SH-SY5Y (cell line): Measurements from ENCODE around the gene B4GALT6.

Experiments used
- GATA2 ChIP-seq: IDR thresholded peaks from 2 replicates; pipeline ENCODE4 v1.6.1; 2011; ENCODE audit warnings: mild to moderate bottlenecking, low read depth, low read length
- GATA3 ChIP-seq: IDR thresholded peaks from 2 replicates; pipeline ENCODE4 v1.6.1; 2011; ENCODE audit warnings: low read depth, mild to moderate bottlenecking, low read length, moderate library complexity

GRCh38 chr18:31585991-31586390 is 98.4 kb downstream of the B4GALT6 start:
- TF ChIP-seq GATA2: no peak
- no peak for TF ChIP-seq GATA3
